ENCODE results near the gene SMARCA2.

SMARCA2 gene

GRCh38 chr9:2086971-2087370 is 71.8 kb downstream of the SMARCA2 start:
- peaks cover 9% of the 10 kb centered on the region for H3K36me3 ChIP-seq (ENCODE audit: control insufficient read depth, insufficient read depth, low read length)
- H3K27me3 ChIP-seq (ENCODE audit: control insufficient read depth, insufficient read depth, low read length): no peaks in the 10 kb centered on the region
- H3K27ac ChIP-seq (ENCODE audit: low read depth, low read length): no peak overlapping the region
- no peak overlapping the region for H3K9ac ChIP-seq (ENCODE audit: low read length)
- H3K4me1 ChIP-seq (ENCODE audit: control insufficient read depth, insufficient read depth, low read length): no peaks in the 10 kb centered on the region
- no peak overlapping the region for H3K4me3 ChIP-seq (ENCODE audit: low read length)

DNA sequence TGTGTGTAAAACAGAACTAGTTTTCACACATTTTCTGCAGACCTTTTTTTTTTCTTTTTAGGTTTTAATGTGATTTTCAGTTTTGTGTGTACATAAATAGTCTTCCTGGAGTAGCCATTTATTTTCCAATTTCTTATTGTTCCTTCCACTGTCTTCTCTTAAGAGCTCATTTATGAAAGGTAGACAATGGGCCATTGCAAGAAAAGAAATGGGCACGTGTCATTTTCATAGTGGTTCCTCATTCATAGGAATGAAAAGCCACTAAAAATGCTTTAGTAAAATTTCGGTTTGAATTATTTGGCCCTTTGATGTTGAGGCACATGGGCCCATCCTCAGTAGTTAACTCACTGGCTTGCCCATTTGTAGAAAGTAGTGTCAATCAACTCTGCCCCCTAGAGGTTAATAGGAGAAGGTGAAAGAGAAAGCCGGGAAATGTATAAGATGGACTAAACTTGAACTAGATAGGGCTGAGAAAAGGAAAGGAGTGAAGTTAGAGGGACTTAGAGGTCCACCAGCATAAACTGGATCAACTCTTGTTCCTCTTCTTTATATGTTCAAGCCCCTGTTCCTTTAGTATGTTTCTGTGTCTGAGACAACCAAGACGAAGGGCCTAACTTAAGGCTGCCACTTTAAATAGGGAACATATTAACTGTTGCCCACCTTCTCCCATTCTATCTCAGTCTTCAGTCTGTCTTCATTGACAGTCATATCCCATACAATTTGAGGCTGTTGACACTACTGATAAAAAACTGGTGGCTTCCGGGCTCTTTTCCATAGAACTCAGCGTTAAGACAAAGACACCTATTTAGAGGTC is 72.6 kb downstream of the SMARCA2 start:
- Histone ChIP-seq H3K36me3 (ENCODE audit: control insufficient read depth, insufficient read depth, low read length) (peaks cover 9% of the 10 kb centered on the region), H3K9ac (ENCODE audit: low read length) (no peak overlapping the region), H3K4me1 (ENCODE audit: control insufficient read depth, insufficient read depth, low read length) (no peaks in the 10 kb centered on the region), H3K4me3 (ENCODE audit: low read length) (no peak overlapping the region), H3K27me3 (ENCODE audit: control insufficient read depth, insufficient read depth, low read length) (no peaks in the 10 kb centered on the region), H3K27ac (ENCODE audit: low read depth, low read length) (no peak overlapping the region)

DNA sequence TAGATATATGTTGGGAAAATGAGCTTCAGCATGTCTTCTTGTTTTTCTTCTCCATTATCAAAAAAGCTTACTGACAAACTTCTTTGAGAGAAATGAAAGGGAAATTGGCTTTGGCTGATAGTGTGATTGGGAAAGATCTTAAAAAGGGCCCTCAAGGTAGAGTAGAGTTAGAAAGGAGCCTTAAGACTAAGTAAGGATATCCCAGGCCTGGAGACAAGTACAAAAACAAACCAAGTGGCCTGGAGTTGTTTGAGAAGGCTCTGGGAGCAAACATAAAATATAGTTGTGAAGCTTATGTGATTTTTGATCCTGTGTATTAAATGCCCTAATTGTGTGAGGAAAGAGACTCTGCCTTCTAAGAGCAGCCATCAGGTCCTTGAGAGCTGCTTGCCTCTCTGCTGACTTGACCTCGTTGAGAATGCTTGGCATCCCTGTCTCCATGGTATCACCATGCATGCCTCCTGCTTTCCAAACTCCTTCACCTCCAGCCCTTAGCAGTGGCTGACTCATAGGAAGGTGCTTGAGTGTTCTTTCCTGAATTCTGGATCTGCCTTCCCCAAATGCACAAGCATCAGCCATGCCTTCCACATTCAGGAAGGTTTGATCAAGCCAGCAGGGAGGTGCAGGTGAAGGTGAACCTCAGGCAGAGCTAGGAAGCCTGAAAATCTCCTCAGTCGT is 78.9 kb downstream of the SMARCA2 start:
- H3K36me3 ChIP-seq (ENCODE audit: control insufficient read depth, insufficient read depth, low read length): peaks cover 25% of the 10 kb centered on the region
- H3K9ac ChIP-seq (ENCODE audit: low read length): no peak overlapping the region
- H3K27ac ChIP-seq (ENCODE audit: low read depth, low read length): no peak overlapping the region

DNA sequence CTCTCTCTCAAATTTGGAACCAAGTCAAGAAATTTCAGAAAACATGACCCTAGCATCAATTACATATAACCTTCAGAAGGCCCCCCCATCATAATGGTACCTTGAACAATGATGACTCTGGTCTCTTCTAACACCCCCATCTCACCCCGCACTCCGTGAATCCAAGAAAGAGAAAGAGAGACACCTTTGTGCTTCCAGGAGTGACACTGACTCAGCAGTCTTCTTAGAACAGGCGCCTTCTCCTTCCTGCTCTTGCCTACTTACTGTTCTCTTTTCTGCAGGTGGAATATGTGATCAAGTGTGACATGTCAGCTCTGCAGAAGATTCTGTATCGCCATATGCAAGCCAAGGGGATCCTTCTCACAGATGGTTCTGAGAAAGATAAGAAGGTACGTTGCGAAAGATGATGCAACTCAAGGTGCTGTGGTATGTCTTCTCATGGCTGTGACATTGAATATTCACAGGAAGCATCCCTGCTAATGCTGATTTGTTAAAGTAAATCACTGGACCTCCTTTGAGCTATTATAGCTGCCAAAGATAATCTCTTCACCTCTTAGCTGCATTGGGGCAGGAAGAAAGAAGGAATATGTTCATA is 81.3 kb downstream of the SMARCA2 start:
- Histone ChIP-seq H3K27ac (ENCODE audit: low read depth, low read length) (no peak overlapping the region), H3K27me3 (ENCODE audit: control insufficient read depth, insufficient read depth, low read length) (no peaks in the 10 kb centered on the region), H3K9ac (ENCODE audit: low read length) (no peak overlapping the region), H3K4me1 (ENCODE audit: control insufficient read depth, insufficient read depth, low read length) (no peaks in the 10 kb centered on the region), H3K36me3 (ENCODE audit: control insufficient read depth, insufficient read depth, low read length) (peaks cover 30% of the 10 kb centered on the region), H3K4me3 (ENCODE audit: low read length) (no peak overlapping the region)

More for the DNA sequence above, 78.9 kb downstream of the SMARCA2 start:
- no peaks in the 10 kb centered on the region for H3K27me3 ChIP-seq (ENCODE audit: control insufficient read depth, insufficient read depth, low read length)
- no peak overlapping the region for H3K4me3 ChIP-seq (ENCODE audit: low read length)
- no peaks in the 10 kb centered on the region for H3K4me1 ChIP-seq (ENCODE audit: control insufficient read depth, insufficient read depth, low read length)

DNA sequence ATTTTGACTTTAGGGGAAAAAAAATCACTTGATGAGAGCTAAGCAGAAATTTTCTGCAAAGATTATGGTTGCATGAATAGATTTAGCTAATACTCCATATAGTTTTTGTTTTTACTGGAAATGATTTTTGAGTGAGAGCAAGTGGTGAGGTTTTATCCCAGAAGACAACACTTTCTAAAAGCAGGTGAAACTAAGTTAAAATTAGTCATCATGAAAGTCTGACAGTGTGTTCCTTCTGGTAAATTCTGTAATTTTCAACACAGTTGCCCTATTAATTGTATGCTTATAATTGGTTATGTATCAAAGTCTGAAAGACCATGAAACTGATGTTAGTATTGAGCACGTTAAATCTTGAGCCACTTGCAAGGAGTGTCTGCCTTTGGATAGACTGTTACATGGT is 91.5 kb downstream of the SMARCA2 start:
- peaks cover 10% of the 10 kb centered on the region for H3K36me3 ChIP-seq (ENCODE audit: control insufficient read depth, insufficient read depth, low read length)
- H3K27me3 ChIP-seq (ENCODE audit: control insufficient read depth, insufficient read depth, low read length): no peaks in the 10 kb centered on the region
- H3K27ac ChIP-seq (ENCODE audit: low read depth, low read length): no peak overlapping the region
- H3K4me1 ChIP-seq (ENCODE audit: control insufficient read depth, insufficient read depth, low read length): no peaks in the 10 kb centered on the region
- H3K9ac ChIP-seq (ENCODE audit: low read length): no peak overlapping the region
- H3K4me3 ChIP-seq (ENCODE audit: low read length): no peak overlapping the region

DNA sequence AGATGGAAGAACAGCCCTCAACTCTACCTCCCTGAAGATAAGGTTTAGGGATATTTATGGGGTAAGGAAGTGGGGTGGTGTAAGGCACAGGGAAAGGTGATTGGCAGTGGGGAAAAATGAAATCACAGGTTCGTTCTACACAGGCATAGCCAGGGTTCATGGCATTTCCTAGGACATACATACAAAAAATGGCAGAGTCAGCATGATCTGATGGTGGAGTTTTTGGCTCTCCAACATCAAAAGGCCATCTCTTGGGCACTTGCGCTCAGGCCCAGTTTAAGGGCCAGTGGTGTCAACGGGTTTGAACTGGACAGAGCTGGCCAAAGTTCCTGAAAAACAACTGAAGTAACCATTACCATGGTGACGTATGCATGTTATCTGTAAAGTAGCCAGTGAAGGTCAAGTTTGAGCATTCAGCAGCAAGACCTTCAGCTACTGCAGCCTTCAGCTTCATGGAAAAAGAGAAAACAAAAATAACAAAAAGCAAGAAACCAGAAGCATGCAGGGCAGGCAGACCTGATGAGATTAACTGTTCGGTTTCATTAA is 92.8 kb downstream of the SMARCA2 start:
- H3K27ac ChIP-seq (ENCODE audit: low read depth, low read length): no peak overlapping the region
- H3K9ac ChIP-seq (ENCODE audit: low read length): no peak overlapping the region
- H3K36me3 ChIP-seq (ENCODE audit: control insufficient read depth, insufficient read depth, low read length): peaks cover 15% of the 10 kb centered on the region
- H3K4me3 ChIP-seq (ENCODE audit: low read length): no peak overlapping the region
- no peaks in the 10 kb centered on the region for H3K27me3 ChIP-seq (ENCODE audit: control insufficient read depth, insufficient read depth, low read length)
- no peaks in the 10 kb centered on the region for H3K4me1 ChIP-seq (ENCODE audit: control insufficient read depth, insufficient read depth, low read length)

GRCh38 chr9:2109069-2109650 is 94.0 kb downstream of the SMARCA2 start:
- no peaks in the 10 kb centered on the region for H3K27me3 ChIP-seq (ENCODE audit: control insufficient read depth, insufficient read depth, low read length)
- no peak overlapping the region for H3K9ac ChIP-seq (ENCODE audit: low read length)
- H3K27ac ChIP-seq (ENCODE audit: low read depth, low read length): no peak overlapping the region
- H3K4me1 ChIP-seq (ENCODE audit: control insufficient read depth, insufficient read depth, low read length): no peaks in the 10 kb centered on the region
- H3K4me3 ChIP-seq (ENCODE audit: low read length): no peak overlapping the region
- H3K36me3 ChIP-seq (ENCODE audit: control insufficient read depth, insufficient read depth, low read length): peaks cover 15% of the 10 kb centered on the region

GRCh38 chr9:2110036-2110435 is 94.9 kb downstream of the SMARCA2 start:
- no peak overlapping the region for H3K4me3 ChIP-seq (ENCODE audit: low read length)
- peaks cover 15% of the 10 kb centered on the region for H3K36me3 ChIP-seq (ENCODE audit: control insufficient read depth, insufficient read depth, low read length)
- H3K27ac ChIP-seq (ENCODE audit: low read depth, low read length): no peak overlapping the region
- no peaks in the 10 kb centered on the region for H3K27me3 ChIP-seq (ENCODE audit: control insufficient read depth, insufficient read depth, low read length)
- H3K4me1 ChIP-seq (ENCODE audit: control insufficient read depth, insufficient read depth, low read length): no peaks in the 10 kb centered on the region
- no peak overlapping the region for H3K9ac ChIP-seq (ENCODE audit: low read length)

DNA sequence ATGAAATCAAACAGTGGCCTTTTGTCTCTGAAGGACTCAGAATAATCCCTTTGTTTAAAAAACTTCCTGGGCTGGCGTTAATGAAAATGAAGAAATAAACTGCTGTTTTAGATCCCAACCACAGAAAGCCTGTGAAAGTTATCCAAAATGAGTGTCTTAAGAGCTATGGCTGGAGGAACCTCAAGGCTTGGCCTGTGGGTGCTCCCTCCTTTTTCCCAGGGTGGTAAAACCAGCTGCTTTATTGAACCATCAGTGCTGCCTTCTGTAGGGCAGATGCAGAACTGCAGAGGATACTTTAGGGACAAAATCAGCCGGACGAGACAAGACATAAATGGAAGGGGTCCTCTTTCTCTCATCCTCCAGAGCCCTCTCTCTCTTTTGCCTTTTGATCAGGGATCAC is 100.9 kb downstream of the SMARCA2 start:
- Histone ChIP-seq H3K9ac (ENCODE audit: low read length) (no peak overlapping the region), H3K27ac (ENCODE audit: low read depth, low read length) (no peak overlapping the region), H3K4me1 (ENCODE audit: control insufficient read depth, insufficient read depth, low read length) (no peaks in the 10 kb centered on the region), H3K36me3 (ENCODE audit: control insufficient read depth, insufficient read depth, low read length) (peaks cover 10% of the 10 kb centered on the region), H3K4me3 (ENCODE audit: low read length) (no peak overlapping the region), H3K27me3 (ENCODE audit: control insufficient read depth, insufficient read depth, low read length) (no peaks in the 10 kb centered on the region)

DNA sequence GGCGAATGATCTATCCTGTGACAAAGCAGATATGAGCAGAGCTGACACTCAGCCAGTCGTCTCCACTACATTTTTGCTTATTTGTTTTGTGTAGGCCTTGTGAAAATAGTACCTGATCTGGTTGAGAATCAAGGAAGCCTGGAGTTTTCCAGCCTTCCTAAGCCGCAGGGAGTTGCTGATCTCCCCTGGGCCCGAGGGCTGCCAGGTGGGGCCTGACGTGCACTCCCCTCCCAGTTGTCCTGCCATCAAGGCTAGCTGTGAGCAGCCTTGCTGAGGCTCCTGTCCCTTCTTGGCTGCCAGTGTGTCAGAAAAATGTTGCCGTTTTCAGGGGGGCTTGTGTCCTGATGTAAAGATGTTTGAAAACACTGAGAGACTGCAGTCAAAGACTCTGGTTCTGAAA is 102.4 kb downstream of the SMARCA2 start:
- Histone ChIP-seq H3K27me3 (ENCODE audit: control insufficient read depth, insufficient read depth, low read length) (no peaks in the 10 kb centered on the region), H3K9ac (ENCODE audit: low read length) (no peak overlapping the region), H3K4me3 (ENCODE audit: low read length) (no peak overlapping the region), H3K4me1 (ENCODE audit: control insufficient read depth, insufficient read depth, low read length) (peaks cover 2% of the 10 kb centered on the region), H3K36me3 (ENCODE audit: control insufficient read depth, insufficient read depth, low read length) (peaks cover 3% of the 10 kb centered on the region), H3K27ac (ENCODE audit: low read depth, low read length) (no peak overlapping the region)

DNA sequence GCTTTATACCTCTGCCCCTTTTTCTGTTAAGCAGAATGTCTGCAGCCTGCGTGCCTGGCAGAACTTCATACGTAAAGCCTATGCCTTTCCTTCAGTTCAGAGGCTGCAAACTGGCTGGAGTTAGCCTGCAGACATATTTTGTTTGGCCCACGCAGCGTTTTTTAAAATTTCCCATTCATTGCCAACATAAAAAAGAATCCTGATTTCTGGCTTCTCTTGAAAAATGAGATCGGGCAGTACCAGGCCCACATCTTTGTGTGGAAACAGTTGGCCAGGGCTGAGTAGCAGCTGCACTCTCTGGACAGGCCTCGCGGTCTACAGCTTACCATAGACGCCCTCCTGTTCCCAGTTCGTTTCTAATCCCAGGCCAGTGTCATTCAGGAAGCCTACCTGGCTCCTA is 104.4 kb downstream of the SMARCA2 start:
- Histone ChIP-seq H3K4me1 (ENCODE audit: control insufficient read depth, insufficient read depth, low read length) (peaks cover 2% of the 10 kb centered on the region), H3K36me3 (ENCODE audit: control insufficient read depth, insufficient read depth, low read length) (peaks cover 10% of the 10 kb centered on the region)

More for the DNA sequence above, 104.4 kb downstream of the SMARCA2 start:
- Histone ChIP-seq H3K27me3 (ENCODE audit: control insufficient read depth, insufficient read depth, low read length) (no peaks in the 10 kb centered on the region), H3K4me3 (ENCODE audit: low read length) (no peak overlapping the region), H3K27ac (ENCODE audit: low read depth, low read length) (no peak overlapping the region), H3K9ac (ENCODE audit: low read length) (no peak overlapping the region)

All from rectal smooth muscle tissue (tissue), 1 donor.